Stimulated activated CD8-positive, alpha-beta memory T cell treated with anti-CD3 and anti-CD28 coated beads, Interleukin-2, amount 100 ng/mL, for 48 hours (primary cell): ENCODE measurements around the gene NUP93.

Source experiments
- DNase-seq, 2 donors: peaks; one replicate each; pipeline ENCODE4 v3.0.0-alpha.2; 2020; ENCODE audit warnings: low read depth in 2 of 2

NUP93 gene

DNA sequence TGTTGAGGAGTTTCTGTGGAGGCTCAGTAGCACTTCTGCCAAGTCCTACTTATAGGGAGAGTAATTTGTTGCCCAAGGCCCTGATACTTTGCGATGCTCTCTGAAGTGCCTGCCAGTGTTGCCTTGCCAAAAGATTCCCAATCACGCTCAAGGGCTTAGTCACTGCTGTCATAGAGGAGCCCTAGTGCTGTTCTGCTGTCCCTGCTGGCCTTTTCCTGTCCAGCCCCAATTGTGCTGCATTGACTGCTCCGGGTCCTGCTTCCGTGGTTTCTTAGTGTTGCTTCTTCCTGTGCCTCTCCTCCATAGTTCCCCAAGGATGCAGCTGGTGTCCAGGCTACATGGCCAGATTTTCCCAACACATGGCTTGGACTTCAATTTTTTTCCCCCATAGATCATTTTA, 13.9 kb downstream of the NUP93 start:
- no peak for DNase-seq

- no peak for DNase-seq
Measured at GRCh38 chr16:56744996-56745640, 15.2 kb downstream of the NUP93 start.

GRCh38 chr16:56747486-56748045, 17.6 kb downstream of the NUP93 start:
- no peak for DNase-seq

GRCh38 chr16:56748191-56748590, 18.3 kb downstream of the NUP93 start:
- no peak for DNase-seq

DNA sequence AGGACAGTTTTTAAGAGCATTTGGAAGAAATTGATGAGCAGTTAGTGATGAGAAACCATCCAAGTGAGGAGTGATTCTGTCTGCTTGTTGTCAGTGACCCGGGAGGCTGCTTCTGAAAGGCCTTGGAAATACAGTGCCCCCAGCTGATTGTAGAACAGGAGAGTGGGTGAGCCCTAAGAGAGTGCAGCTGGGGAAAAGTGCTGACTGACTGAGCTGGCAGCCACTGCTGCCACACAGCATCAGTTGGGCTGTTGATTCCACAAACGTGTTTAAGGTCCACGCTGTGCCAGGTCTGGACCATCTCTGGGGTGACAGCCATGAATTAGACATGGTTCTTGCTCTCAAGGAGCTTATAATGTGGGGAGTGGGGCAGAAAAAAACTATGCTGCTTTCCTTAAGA, 18.9 kb downstream of the NUP93 start:
- no peak for DNase-seq

- no peak for DNase-seq
Measured at GRCh38 chr16:56749672-56750491, 20.0 kb downstream of the NUP93 start.

GRCh38 chr16:56753410-56753809, 23.5 kb downstream of the NUP93 start:
- DNase-seq = no peak

GRCh38 chr16:56755038-56755437, 25.1 kb downstream of the NUP93 start:
- no peak for DNase-seq

DNA sequence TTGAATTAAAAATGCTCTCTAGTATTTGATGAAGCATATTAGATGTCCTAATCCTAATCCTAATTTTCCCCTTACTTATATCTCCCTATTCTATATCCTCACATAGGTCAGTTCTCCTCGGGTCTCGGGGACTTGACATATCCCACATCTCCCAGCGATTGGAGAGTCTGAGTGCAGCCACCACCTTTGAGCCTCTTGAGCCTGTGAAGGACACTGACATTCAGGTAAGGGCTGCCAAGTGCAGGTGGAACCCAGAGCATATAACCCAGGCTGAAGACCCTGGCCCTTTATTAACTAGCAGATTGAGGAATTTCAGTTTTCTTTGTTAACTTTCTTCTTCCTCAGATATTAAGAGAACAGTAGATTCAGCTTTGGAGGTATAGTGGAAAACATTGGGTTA, 28.5 kb downstream of the NUP93 start:
- DNase-seq = no peak

GRCh38 chr16:56758930-56759329, 29.0 kb downstream of the NUP93 start:
- no peak for DNase-seq

DNA sequence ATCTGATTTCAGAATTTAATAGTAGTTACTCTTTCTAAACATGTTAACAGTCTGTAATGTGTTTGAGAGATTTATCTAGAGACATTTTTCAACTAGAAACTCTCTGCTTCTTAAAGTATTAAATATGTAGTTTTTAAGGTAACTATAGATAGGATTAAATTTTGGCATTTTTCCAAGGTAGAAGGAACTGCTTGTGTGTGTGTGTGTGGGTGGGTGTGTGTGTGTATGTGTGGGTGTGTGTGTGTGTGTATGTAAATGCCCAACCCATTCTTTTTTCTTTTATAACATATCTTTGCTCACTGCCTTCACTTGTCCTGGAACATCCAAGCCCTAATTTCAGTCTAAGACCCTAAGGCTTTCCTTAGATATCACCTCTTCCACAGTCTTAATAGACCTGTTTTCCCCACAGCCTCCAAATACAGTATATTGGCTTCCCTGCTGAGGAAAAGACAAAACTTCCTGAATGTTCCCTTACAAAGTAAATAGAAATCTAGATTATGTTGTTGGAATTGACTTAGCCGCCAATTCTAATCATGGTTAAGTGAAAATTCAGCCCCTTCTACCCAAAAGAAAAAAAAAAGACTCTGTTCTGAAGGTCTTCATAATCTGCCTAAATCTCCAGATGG, 33.5 kb downstream of the NUP93 start:
- no peak for DNase-seq

DNA sequence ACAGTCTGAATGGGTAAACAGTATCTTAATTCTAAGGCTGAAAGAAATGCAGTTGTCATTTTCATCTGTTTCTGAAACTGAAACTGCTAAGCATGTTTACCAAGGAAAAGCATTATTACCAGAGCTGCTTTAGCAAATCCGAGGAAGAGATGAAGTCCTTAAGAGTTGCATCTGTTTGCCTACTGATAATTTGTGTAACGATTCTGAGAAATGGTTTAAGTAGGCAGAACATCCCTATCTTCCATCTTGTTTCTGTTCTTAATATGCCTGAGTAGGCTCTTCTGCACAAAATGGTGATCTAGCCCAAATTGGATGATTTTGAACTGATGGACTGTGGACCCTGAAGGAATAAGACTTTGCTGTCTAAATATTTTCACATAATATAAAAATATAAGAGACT, 34.9 kb downstream of the NUP93 start:
- no peak for DNase-seq

GRCh38 chr16:56765949-56766348, 36.0 kb downstream of the NUP93 start:
- DNase-seq = no peak

DNA sequence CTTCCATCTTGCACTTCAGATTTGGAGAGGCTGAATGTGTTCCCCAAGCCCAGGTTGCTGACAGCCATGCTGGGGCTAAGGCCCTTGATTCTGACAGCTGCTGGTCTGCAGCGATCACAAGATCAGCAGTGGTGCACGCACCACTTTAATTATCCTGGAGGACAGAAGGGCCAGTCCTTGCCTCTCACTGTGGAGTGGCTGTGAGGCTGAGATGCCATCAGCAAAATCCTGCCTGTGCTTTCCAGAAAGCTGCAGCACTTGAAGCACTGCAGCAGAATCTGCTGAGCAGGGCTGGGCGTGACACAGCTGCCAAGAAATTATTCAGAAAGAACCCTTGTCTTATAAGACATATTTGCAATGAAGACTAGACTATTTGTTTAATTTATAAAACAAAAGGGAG, 37.1 kb downstream of the NUP93 start:
- DNase-seq = no peak

DNA sequence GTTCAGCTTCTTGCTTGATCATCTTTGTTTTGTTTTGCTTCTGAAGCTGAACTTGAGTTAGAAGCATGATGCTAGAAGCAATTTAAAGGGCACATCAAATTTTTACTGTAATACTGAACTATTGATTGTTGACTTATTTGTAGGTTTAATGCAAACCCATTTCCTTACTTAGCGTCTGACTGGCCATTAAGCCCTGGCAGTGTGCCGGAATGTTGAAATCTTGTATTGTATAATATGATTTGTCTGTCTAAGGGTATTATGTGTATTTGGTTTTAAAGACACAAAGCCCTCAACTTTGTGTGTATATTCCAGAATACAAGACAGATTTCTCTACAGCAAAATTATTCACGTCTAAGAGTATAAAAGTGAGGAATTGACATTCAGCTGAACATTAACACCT, 39.7 kb downstream of the NUP93 start:
- no peak for DNase-seq

DNA sequence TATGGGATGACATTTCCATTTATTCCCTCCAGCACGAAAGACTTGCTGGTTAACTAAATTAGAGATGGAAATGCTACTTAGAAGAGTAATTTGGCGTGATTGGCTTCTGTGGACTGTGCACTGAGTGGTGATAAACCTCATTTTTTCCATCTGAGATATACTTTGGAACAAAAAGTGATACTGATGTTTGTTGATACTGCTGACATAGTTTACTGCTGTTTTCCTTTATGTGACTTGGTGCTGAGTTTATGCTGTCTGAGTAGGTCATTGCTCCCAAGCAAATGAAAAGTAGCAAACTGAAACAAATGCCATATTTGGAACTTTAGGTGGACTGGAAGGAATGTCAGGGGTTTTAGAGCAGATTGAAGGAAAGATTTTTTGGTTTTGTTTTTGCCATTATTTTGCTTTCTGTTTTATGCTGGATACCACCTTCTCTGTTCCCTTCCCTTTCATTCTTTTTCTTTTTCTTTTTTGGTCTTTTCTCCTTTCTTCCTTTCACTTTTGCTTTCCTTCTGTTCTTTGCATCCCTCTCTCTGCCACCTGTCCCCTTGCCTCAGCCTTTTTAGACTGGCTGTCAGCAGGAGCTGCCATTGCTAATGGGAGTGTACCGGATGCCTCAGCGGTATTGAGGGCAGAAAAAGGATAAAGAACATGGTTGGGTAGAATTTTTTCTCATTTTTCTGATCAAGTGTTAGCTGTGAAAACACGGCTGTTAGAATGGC, 41.8 kb downstream of the NUP93 start:
- no peak for DNase-seq

GRCh38 chr16:56773532-56773931, 43.6 kb downstream of the NUP93 start:
- DNase-seq = no peak

GRCh38 chr16:56774016-56774680, 44.2 kb downstream of the NUP93 start:
- DNase-seq = no peak

DNA sequence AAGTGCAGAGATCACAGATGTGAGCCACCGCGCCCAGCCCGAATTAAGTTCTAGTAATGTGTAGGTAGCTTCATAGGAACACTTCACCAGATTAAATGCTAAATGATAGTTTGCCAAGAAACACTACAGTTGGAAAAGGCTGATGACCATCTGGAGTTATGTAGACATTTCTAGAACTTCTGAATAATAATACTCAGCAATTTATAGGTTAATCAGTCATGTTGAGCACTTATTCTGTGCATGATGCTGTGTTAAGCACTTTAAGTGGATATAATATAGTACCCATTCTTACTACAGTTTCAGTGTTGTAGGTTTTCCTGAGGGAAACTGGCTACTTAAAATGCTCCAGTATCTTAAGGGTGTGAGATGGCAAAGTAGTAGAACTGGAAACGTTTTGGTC, 45.2 kb downstream of the NUP93 start:
- no peak for DNase-seq

DNA sequence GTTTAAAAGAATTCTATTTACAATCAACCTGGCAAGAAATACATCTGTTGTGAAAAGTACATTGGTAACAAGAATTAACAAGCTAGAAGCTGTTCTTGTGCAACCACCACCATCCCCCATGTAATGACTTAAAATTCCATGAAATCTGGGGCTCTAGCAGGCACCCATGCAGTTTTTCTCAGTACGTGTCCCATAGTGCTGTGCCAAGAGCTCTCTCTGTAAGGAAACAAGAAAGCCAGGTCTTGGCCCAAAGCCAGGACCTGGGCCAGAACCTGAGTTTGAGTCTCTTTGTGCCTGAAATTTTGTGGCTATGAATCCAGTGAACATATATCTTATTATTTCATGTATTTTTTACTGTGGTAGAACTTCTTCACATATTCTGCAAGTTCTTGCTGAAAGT, 46.6 kb downstream of the NUP93 start:
- DNase-seq = no peak

- no peak for DNase-seq
Measured at GRCh38 chr16:56777001-56777400, 47.1 kb downstream of the NUP93 start.

DNA sequence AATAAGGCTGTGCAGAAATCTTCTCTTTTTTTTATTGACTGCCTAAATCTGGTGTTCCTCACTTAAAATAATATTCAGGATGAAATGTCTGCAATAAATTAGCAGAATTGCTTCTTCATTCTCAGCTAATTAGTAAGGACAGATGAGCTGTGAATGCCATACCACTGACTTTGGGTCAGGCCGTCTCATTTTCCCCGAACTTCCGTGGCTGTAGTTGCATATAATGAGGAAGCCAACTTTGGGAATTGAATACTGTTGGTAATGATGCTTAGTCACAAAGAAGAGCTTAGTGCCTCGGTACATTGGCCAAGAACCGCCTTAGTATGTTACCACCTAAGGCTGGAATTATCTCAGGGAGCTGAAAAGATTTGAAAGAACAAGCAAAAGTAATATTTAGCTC, 47.6 kb downstream of the NUP93 start:
- DNase-seq = no peak
